IMR-90 (cell line): ENCODE results near the gene TMEM176A.

ENCODE experiments used
- CEBPB ChIP-seq: IDR thresholded peaks from 2 replicates; pipeline ENCODE4 v1.6.1; 2012; ENCODE audit warnings: low read depth, low read length, improper control_type of control experiment
- CTCF ChIP-seq: conservative IDR thresholded peaks from 2 replicates; pipeline ENCODE4 v1.5.1; 2012; ENCODE audit warnings: mild to moderate bottlenecking, low read depth, low read length, improper control_type of control experiment
- MXI1 ChIP-seq: IDR thresholded peaks from 2 replicates; pipeline ENCODE4 v1.6.1; 2012; ENCODE audit warnings: low read depth, mild to moderate bottlenecking, low read length, moderate library complexity, borderline replicate concordance
- NFE2L2 ChIP-seq: fragments of 150-350 bp; IDR thresholded peaks from 2 replicates; pipeline ENCODE4 v1.6.1; 2016; ENCODE audit warnings: low read depth, mild to moderate bottlenecking, low read length
- POLR2A ChIP-seq: IDR thresholded peaks from 2 replicates; pipeline ENCODE4 v1.6.1; 2012; ENCODE audit warnings: mild to moderate bottlenecking, low read depth, low read length
- RAD21 ChIP-seq: IDR thresholded peaks from 2 replicates; pipeline ENCODE4 v1.6.1; 2012; ENCODE audit warnings: low read length, improper control_type of control experiment
- SMC3 ChIP-seq: fragments of 150-350 bp; IDR thresholded peaks from 2 replicates; pipeline ENCODE4 v1.6.1; 2016; ENCODE audit warnings: low read depth, mild to moderate bottlenecking, antibody characterized with exemption, low read length, moderate library complexity
- USF2 ChIP-seq: fragments of 150-350 bp; IDR thresholded peaks from 2 replicates; pipeline ENCODE4 v1.6.1; 2017; ENCODE audit warnings: mild to moderate bottlenecking, antibody characterized with exemption, low read length, low read depth

- no peak for TF ChIP-seq CTCF
- no peak for TF ChIP-seq SMC3
- TF ChIP-seq NFE2L2, result no peak
- TF ChIP-seq RAD21, result no peak
- TF ChIP-seq POLR2A, result no peak
- no peak for TF ChIP-seq USF2
- no peak for TF ChIP-seq CEBPB
- TF ChIP-seq MXI1, result no peak
Observed at GRCh38 chr7:150831851-150832250, 31.3 kb downstream of the TMEM176A start.
